Fibroblast of mammary gland (primary cell): ENCODE measurements around the gene ABCC5.
"Not testable (repeated sequence)": the region's sequence is repeated elsewhere in the genome, so short reads cannot be mapped to it uniquely, and the experiment has no call there.

Experiments
- DNase-seq: peaks from one replicate; pipeline ENCODE4 v3.0.0-alpha.2; 2010; ENCODE audit warnings: low read depth
- H3K4me3 ChIP-seq: 2 replicates; pipeline ENCODE4 v1.5.1; 2011; ENCODE audit warnings: low read depth, mild to moderate bottlenecking, low read length, moderate library complexity; ENCODE audit not compliant: control insufficient read depth
- TF ChIP-seq, protein P1 (sequence below): conservative IDR thresholded peaks from 2 replicates; pipeline ENCODE4 v1.5.1; 2011; ENCODE audit warnings: low read depth, low read length, inconsistent platforms; ENCODE audit not compliant: control insufficient read depth, insufficient read depth

ABCC5 gene

GRCh38 chr3:184016811-184017671 is 643 bp downstream of the ABCC5 start:
- TF ChIP-seq, protein P1, sequence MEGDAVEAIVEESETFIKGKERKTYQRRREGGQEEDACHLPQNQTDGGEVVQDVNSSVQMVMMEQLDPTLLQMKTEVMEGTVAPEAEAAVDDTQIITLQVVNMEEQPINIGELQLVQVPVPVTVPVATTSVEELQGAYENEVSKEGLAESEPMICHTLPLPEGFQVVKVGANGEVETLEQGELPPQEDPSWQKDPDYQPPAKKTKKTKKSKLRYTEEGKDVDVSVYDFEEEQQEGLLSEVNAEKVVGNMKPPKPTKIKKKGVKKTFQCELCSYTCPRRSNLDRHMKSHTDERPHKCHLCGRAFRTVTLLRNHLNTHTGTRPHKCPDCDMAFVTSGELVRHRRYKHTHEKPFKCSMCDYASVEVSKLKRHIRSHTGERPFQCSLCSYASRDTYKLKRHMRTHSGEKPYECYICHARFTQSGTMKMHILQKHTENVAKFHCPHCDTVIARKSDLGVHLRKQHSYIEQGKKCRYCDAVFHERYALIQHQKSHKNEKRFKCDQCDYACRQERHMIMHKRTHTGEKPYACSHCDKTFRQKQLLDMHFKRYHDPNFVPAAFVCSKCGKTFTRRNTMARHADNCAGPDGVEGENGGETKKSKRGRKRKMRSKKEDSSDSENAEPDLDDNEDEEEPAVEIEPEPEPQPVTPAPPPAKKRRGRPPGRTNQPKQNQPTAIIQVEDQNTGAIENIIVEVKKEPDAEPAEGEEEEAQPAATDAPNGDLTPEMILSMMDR, result no peak
- peak overlapping the region; percentile 98 for H3K4me3 ChIP-seq
- DNase-seq, result peak; percentile 51

- no peak for DNase-seq
- H3K4me3 ChIP-seq, result no peak overlapping the region
Measured at GRCh38 chr3:184016169-184016570, 1.5 kb downstream of the ABCC5 start.

GRCh38 chr3:184015381-184016019 is 2.2 kb downstream of the ABCC5 start:
- TF ChIP-seq, protein P1, result no peak
- DNase-seq, result peak; percentile 4
- H3K4me3 ChIP-seq, result no peak overlapping the region

More at GRCh38 chr3:184016169-184016570, 1.5 kb downstream of the ABCC5 start:
- TF ChIP-seq, protein P1, result no peak

DNA sequence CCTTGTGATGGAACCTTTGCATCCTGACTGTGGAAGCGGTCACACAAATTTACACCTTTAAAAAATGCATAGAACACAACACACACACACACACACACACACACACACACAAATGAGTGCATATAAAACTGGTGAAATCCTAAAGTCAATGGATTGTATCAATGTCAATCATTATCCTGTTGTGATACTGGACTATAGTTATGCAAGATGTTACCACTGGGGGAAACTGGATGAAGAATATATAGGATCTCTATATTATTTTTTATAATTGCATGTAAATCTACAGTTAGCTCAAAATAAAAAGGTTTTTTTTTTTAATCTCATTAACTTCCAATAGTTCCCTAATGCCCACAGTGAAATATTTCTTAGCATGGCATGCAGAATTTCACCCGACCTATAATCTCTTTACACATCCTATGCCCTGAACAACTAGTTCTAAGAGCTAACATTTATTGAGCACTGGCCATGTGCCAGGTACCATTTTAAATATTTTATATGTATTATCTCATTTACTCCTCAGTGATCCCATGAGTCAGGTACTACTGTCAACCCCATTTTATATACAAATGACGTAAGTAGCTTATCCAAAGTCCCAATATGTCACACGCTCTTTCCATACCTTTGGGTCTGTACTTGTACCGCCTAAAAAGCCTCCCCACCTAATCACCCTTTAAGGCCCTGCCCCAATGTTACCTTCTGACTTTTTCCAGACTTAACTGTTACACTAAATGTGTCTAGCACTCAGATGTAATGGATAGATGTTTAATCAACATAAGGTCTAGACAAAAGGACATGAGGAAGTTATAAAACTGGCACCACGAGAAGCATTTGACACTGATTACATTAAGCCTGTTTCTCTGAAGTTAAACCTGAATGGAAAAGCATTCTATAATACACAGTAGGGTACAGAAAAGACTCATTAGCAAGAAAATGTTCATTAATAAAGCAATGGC is 5.5 kb downstream of the ABCC5 start:
- TF ChIP-seq, protein P1, result no peak
- no peak overlapping the region for H3K4me3 ChIP-seq
- no peak for DNase-seq

- H3K4me3 ChIP-seq, result no peak overlapping the region
- TF ChIP-seq, protein P1, result no peak
- DNase-seq, result no peak
Measured at GRCh38 chr3:184011230-184011876, 6.3 kb downstream of the ABCC5 start.

- DNase-seq, result no peak
- H3K4me3 ChIP-seq, result no peak overlapping the region
- TF ChIP-seq, protein P1, result no peak
Measured at GRCh38 chr3:184008161-184008560, 9.5 kb downstream of the ABCC5 start.

DNA sequence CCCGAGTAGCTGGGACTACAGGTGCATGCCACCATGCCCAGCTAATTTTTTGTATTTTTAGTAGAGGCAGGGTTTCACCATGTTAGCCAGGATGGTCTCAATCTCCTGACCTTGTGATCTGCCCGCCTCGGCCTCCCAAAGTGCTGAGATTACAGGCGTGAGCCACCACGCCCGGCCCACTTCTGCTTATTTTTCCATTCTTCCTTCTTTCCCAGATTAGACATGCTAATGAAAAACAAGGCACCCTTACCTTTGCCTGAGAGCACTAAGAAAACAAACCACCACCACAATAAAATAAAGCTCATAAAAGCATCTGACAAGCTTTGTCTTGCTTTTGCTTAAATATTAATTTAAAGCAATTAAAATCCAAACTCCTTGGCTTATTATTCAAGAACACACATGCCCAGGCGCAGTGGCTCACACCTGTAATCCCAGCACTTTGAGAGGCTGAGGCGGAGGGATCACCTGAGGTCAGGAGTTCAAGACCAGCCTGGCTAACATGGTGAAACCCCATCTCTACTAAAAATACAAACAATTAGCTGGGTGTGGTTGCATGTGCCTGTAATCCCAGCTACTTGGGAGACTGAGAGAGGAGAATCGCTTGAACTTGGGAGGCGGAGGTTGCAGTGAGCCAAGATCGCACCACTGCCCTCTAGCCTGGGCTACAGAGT is 10.4 kb downstream of the ABCC5 start:
- not testable (repeated sequence) for DNase-seq, H3K4me3 ChIP-seq
